Right forelimb (tissue), 1 donor: ENCODE measurements around the gene ITPRID1.
"Not testable (repeated sequence)": the region's sequence is repeated elsewhere in the genome, so short reads cannot be mapped to it uniquely, and the experiment has no call there.

ENCODE experiments used
- DNase-seq: peaks from one replicate; pipeline ENCODE4 v3.0.0-alpha.2; 2018

The ITPRID1 gene

DNA sequence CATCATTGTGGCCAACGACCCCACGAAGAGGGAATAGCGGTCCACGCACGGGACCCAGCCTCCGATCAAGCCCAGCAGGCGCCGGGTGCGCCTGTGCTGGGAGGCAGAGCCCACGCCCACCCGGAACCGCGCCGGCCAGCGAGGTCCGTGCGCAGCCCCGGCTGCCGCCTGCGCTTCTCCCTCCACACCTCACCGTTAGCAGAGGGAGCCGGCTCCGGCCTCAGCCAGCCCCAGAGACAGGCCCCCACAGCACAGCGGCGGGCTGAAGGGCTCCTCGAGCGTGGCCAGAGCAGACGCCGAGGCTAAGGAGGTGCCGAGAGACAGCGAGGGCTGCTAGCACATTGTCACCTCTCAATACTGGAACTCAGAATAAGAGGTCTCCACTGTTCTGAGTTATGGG, 3.6 kb downstream of the ITPRID1 start:
- no peak for DNase-seq

- no peak for DNase-seq
Observed at GRCh38 chr7:31518766-31519165, 4.9 kb downstream of the ITPRID1 start.

DNA sequence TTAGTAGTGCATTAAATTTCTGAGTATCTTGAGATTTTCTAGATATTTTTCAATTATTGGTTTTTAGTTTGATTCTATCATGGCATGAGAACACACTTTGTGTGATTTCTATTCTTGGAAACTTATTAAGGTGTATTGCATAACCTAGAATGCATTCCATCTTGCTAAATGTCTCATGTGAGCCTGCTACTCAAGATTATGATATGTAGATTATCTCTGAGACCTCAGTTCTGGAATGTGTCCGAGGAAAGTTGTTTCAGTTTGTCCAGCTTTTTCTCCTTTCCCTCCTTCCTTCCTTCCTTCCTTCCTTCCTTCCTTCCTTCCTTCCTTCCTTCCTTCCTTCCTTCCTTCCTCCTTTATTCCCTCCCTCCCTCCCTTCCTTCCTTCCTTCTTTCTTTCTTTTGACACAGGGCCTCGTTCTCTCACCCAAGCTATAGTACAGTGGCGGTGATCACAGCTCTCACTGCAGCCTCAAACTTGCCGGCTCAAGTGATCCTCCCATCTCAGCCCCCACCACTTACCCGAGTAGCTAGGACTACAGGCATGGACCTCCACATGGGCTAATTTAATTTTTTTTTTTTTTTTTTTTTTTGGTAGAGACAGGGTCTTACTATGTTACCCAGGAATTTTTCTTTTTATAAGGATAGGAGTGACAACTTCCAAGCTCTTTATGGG, 7.6 kb downstream of the ITPRID1 start:
- DNase-seq: no peak

DNA sequence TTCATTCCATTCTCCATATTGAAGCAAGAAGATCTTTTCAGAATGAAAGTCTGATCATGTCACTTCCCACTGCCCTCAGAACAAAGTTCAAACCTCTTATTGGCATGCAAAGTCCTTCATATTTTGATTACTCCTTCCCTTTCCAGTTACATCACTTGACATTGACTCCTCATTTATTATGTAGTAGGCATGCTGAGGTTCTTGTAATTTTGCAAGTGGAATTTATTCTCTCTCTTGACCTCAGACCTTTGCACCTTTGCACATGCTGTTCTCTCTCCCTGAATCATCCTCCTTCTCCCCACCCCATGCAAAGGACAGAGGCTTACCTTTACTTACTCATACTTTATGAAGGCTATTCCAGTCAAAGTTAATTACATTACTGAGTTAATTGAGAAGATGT, 13.0 kb downstream of the ITPRID1 start:
- DNase-seq: no peak

- no peak for DNase-seq
Observed at GRCh38 chr7:31529103-31529502, 15.2 kb downstream of the ITPRID1 start.

DNA sequence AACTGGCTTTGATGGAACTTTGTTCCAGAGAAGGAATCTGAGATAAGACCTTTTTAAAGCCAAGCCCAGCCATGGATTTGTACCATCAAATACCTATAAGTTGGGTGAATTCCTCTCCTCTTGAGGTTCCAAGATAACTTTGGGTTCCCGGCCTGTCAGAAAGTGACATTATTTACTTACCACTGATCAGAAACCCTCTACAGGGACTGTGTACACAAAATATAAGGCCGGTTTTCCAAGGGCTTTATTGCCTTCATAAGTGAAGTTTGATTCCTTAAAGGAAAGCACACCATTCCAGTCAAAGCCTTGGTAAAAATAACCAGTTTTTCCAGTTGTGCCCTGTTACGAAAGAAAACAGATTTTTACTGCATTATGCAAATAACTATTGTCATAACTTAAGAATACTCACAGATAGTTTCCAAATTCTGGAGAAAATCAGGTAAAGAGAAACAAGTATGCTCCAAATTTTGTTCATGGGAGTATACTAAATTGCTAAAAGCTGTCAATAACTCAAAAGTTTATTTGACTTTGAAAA, 26.8 kb downstream of the ITPRID1 start:
- not testable (repeated sequence) for DNase-seq

- no peak for DNase-seq
Observed at GRCh38 chr7:31545549-31545948, 31.7 kb downstream of the ITPRID1 start.

DNA sequence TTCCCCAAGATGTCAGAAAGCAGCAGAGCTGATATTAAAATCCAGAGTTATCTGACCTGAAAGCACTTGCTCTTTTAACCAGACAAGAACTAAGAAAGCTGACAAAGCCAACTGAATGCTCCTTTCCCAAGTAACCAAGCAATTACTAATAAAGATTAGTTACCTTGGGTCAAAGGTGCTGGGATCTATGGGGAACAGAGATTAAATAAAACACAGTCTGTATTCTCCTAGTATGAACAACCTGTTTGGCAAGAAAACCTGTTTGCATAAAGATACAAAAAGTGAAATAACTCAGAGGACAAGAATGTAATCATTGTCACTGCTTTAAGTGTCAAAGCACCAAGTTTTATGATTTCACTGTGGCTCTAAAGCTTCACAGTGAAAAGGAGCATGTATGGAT, 35.7 kb downstream of the ITPRID1 start:
- no peak for DNase-seq

- DNase-seq: no peak
Observed at GRCh38 chr7:31550432-31550831, 36.5 kb downstream of the ITPRID1 start.

DNA sequence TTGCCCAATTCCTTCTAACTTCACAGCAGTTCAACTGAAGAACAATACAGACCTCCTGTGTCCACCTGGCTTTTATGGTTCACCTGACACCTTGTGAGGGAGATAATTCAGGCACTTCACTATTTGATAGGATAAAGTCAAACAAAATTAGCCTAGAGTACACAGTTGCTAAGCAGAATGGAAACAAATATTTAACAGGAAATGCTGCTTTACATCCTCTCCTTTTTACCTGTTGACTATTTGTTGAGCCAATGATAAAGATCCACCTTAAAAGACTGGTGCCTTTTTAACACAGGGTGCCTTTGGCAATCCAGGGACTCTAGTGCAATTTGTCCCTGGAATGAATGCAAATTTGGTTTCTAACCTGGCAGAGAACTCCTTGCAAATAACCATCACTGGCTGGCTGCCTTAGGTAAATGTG, 39.8 kb downstream of the ITPRID1 start:
- no peak for DNase-seq

DNA sequence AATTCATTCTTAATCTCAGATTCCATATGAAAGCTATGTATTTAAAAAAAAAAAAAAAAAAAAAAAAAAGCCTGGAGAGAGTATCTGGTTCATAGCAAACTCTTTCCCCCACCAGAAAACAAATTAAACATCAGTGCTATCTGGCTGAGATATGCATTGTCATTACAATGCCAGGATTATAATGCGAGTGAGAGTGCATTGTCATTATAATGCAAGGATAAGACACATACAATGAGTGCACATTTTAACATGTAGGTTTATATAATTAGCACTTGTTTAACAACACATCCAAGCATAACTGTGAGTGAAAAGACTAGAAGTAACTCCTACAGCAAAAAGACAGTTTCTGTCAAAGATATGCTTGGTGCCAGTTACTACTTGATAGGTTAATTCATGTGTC, 48.1 kb downstream of the ITPRID1 start:
- no peak for DNase-seq

DNA sequence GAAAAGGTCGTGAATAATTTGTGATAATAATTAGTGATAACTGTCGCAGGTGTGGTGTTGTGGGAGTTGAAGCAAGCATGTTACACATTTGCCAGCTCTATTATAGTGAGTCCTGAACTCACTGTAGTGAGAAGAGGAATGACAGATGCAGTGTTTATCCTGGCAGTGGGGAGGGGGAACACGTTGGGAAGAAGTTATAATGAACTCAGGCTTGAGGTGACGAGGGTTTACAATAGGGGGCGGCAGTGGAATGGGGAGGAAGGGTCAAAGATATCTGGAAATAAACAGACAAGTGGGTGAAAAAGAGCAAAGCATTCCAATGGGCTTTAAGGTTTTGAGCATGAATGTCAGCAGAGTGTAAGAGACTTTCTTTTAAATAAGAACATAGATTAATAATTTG, 49.6 kb downstream of the ITPRID1 start:
- DNase-seq: no peak

DNA sequence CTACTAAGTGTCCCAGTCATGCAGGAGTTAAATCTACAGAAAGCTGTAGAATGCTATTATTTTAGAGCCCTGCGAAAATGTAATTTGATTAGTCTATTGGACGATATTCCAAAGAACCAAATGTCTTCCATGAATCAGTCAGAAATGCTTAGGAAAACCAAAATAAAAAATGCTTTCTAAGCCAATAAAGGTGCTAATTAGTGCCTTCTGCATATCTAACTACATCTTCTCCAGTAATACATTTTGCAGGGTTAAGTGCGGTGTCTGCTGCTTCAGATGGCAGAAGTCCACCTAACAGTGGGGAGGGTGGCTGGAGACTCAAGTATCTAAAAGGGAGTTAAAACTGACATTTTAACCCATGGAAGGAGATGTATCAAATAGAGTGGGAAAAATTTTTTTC, 50.1 kb downstream of the ITPRID1 start:
- DNase-seq: no peak

GRCh38 chr7:31564661-31565060, 50.8 kb downstream of the ITPRID1 start:
- no peak for DNase-seq

DNA sequence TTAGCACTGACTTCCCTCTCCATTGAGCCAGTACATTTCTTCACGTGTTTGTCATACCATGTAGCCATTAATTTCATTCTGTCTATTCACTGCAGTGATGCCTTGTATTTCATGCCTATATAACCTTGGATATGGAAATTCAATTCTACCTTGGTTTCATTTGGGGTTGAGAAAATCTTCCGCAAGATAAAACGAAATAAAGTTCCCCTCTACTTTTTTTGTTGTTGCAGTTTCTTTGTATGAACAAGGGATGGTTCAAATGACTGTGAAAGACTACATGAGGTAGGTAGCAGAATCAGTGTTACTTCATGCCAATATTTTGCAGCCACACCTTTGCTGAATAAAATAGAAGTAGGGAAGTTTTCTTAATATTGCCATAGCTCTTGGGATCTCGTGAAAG, 55.6 kb downstream of the ITPRID1 start:
- DNase-seq: no peak

DNA sequence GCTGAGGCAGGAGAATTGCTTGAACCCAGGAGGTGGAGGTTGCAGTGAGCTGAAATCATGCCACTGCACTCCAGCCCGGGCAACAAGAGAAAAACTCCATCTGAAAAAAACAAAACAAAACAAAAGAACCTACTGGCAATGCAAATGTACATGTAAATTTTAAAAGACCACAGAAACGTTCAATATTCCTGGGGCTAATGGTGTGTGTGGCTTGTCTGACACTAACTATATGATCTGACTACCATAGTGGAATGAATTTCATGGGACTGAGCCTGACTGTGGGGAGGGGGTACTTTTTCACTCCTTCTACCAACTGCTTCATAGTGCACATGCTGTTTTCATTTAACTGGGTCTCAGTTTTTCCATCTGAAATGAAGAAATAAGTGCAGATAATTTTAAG, 69.6 kb downstream of the ITPRID1 start:
- DNase-seq: no peak

- no peak for DNase-seq
Observed at GRCh38 chr7:31583942-31584341, 70.1 kb downstream of the ITPRID1 start.

DNA sequence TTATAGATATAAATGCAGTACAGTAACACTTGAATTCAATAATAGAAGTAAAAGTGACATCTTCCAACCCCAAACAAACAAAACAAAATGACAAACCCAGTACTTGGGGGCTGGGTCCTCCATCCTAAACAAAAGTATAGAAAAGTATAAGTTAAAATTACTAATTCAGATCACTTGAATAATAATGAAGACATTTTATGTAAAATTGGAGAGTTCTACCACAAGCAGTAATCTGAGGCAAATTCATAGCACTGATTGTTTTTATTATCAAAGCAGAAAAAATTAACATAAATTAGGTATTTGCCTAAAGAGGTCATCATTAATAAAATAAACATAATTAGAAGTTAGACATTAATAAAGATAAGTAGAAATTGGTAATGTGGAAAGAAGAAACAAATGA, 81.5 kb downstream of the ITPRID1 start:
- DNase-seq: no peak

GRCh38 chr7:31602041-31602625, 88.2 kb downstream of the ITPRID1 start:
- no peak for DNase-seq

DNA sequence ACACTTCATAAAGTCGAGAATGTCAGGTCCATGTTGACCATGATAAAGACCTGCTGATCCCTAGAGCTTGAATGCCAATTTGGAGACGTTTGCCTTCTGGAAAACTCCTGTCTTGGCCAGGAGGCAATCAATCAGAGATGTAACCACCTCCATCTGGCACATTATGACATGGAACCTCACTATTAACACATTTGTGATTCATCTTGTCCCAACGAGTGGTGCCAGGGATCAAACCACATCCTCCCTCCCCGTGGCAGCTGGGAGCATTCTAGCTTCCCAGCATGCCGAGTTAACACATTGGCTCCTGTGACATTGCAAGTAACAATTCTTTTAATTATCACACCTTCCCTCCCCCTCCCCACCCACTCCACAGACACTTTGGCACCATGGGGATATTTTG, 89.2 kb downstream of the ITPRID1 start:
- DNase-seq: no peak

DNA sequence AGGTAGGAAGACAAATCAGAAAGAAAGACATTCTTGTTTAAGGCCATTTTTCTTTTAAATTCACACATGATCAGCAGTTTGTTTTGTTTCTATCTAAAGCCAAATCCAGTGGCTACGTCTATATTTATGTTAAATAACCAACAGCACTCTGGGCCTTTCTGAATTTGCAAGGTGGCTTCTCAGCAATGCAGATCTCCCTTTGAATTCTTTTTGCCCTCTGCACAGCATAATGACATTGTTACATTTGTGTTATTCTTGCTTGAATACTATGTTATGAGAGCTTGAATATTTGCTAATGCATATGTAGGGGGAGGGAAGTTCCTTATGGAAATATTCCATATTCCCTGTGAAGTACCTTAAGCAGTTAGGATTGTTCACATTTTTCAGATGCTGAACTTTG, 99.7 kb downstream of the ITPRID1 start:
- no peak for DNase-seq

GRCh38 chr7:31633467-31633866, 119.6 kb downstream of the ITPRID1 start:
- DNase-seq: no peak

DNA sequence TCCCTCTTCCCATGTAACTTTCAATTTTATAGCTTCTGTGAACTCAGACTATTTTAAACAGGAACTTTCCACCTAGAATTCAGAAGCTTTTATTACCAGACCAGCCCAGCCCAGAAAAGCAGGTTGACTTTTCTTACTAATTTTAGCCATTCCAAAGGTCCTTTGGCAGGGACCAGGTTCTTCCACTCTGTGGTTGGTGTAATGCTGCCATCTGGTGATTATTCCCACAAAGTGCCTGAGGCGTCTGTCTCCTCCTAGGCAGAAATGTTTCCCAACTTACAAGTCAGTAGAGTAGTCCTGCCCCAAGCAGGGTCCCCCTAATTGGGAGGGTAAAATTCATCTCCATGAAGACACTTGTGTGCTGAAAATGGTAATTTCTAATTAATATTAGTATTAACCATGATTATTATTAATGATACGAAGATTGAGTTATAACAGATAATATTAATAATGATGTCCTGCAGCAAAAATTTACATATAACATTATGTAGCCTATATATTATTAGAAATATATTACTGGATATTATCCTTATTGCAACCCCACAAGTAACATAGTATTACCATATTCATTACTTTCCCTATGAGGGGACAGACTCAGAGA, 120.1 kb downstream of the ITPRID1 start:
- peak; percentile 72 for DNase-seq

- DNase-seq: no peak
Observed at GRCh38 chr7:31640381-31640780, 126.5 kb downstream of the ITPRID1 start.
